WERI-Rb-1 (cell line): Measurements from ENCODE around the gene SRMS.

Source experiments
- DNase-seq: peaks from one replicate; pipeline ENCODE4 v3.0.0-alpha.2; 2020
- H3K27ac ChIP-seq: fragments of 250-450 bp; sonication (Bioruptor Pico); 2 replicates; pipeline ENCODE4 v1.5.1; 2020; ENCODE audit warnings: mild to moderate bottlenecking, moderate library complexity
- H3K27me3 ChIP-seq: fragments of 250-450 bp; sonication (Bioruptor Pico); 2 replicates; pipeline ENCODE4 v1.5.1; 2021; ENCODE audit warnings: mild to moderate bottlenecking, low read depth, moderate library complexity; ENCODE audit not compliant: insufficient read depth, severe bottlenecking
- H3K36me3 ChIP-seq: fragments of 250-450 bp; sonication (Bioruptor Pico); 2 replicates; pipeline ENCODE4 v1.5.1; 2020; ENCODE audit warnings: mild to moderate bottlenecking, moderate library complexity
- H3K4me3 ChIP-seq: 2 replicates; pipeline ENCODE4 v1.5.1; 2011; ENCODE audit warnings: low read depth, mild to moderate bottlenecking, control low read depth, low read length
- H3K9me3 ChIP-seq: fragments of 250-450 bp; sonication (Bioruptor Pico); 2 replicates; pipeline ENCODE4 v1.5.1; 2021; ENCODE audit warnings: mild to moderate bottlenecking, moderate library complexity; ENCODE audit not compliant: severe bottlenecking
- TF ChIP-seq, protein P1 (sequence below): IDR thresholded peaks from 2 replicates; pipeline ENCODE4 v1.5.1; 2011; ENCODE audit warnings: low read depth, mild to moderate bottlenecking, control low read depth, inconsistent platforms, low read length

Gene SRMS

DNA sequence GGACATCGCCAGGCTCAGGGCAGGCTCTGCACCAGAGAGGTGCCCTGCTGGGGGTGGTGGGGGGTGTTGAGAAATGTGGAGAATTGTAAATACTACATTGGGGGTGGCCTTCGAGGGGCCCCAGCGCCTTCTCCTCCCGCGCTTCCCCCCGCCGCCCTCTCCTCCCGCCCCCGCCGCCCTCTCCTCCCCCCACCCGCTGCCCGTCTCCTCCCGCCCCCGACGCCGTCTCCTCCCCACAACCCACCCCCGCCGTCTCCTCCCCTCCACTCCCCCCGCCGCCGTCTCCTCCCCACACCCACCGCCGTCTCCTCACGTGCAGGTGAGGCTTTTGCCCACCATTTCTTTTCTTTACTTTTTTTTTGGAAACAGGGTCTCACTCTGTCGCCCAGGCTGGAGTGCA is 1.5 kb upstream of the SRMS start:
- TF ChIP-seq, protein P1, sequence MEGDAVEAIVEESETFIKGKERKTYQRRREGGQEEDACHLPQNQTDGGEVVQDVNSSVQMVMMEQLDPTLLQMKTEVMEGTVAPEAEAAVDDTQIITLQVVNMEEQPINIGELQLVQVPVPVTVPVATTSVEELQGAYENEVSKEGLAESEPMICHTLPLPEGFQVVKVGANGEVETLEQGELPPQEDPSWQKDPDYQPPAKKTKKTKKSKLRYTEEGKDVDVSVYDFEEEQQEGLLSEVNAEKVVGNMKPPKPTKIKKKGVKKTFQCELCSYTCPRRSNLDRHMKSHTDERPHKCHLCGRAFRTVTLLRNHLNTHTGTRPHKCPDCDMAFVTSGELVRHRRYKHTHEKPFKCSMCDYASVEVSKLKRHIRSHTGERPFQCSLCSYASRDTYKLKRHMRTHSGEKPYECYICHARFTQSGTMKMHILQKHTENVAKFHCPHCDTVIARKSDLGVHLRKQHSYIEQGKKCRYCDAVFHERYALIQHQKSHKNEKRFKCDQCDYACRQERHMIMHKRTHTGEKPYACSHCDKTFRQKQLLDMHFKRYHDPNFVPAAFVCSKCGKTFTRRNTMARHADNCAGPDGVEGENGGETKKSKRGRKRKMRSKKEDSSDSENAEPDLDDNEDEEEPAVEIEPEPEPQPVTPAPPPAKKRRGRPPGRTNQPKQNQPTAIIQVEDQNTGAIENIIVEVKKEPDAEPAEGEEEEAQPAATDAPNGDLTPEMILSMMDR: no peak
- Histone ChIP-seq H3K9me3 (no peaks in the 10 kb centered on the region), H3K36me3 (no peaks in the 10 kb centered on the region), H3K27me3 (no peaks in the 10 kb centered on the region), H3K27ac (no peak overlapping the region), H3K4me3 (no peak overlapping the region)
- no peak for DNase-seq

DNA sequence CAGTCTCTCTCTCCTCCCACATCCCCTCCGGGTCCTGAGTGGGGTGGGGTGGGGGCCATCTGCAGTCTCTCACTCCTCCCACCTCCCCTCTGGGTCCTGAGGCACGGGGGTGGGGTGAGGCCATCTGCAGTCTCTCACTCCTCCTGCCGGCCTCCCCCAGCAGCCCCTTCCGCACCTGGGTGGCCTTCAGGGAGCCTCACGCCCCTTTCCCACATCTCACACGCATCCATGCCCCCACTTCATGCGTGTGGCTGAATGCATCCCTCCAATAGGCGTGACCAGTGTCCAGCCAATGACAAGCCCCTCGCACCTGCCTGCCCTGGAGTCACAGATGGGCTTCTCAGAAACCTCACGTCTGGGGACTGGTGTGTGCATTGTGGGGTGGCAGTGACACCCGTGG is 993 bp upstream of the SRMS start:
- Histone ChIP-seq H3K4me3 (no peak overlapping the region), H3K27me3 (no peaks in the 10 kb centered on the region), H3K36me3 (no peaks in the 10 kb centered on the region), H3K27ac (no peak overlapping the region), H3K9me3 (no peaks in the 10 kb centered on the region)
- TF ChIP-seq, protein P1: no peak
- peak; percentile 24 for DNase-seq

DNA sequence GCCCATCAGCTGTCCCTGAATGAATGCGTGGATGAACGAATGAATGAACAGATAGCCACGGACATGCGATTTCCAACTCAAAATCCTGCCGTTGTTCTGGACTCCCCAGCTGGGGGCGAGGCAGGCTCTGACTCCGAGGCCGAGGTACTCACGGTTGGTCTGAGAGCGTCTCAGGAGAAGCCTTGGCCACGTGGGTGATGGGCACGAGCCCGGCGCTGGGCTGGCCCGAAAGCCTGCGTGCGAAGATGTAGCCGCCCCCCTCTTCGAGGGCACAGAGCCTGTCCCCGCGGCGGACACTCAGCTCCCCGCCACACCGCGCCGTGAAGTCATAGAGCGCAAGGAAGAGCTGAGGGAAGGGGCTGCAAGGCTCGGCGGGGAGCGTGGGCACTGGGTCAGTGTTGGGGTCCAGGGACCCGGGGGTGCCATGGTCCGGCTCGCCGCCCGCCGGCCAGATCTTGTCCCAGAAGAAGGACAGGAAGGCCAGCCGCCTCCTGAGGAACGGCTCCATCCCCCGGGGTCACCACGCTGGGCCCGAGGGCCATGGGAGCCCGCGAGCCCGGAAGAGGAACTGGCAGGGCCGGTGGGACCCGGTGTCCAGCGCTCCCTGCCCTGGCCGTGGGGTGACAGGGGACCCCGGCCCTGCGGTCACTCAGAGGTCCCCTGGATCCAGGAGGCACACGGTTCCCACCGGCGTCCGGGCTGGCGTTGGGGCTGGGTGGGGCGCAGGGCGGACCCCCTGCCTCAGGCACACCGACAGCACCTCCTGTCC is 409 bp downstream of the SRMS start:
- H3K27ac ChIP-seq: no peak overlapping the region; the same call in 1 of the 2 replicates
- H3K9me3 ChIP-seq: no peaks in the 10 kb centered on the region
- DNase-seq: no peak
- no peaks in the 10 kb centered on the region for H3K36me3 ChIP-seq
- H3K27me3 ChIP-seq: no peaks in the 10 kb centered on the region
- TF ChIP-seq, protein P1: no peak
- no peak overlapping the region for H3K4me3 ChIP-seq

DNA sequence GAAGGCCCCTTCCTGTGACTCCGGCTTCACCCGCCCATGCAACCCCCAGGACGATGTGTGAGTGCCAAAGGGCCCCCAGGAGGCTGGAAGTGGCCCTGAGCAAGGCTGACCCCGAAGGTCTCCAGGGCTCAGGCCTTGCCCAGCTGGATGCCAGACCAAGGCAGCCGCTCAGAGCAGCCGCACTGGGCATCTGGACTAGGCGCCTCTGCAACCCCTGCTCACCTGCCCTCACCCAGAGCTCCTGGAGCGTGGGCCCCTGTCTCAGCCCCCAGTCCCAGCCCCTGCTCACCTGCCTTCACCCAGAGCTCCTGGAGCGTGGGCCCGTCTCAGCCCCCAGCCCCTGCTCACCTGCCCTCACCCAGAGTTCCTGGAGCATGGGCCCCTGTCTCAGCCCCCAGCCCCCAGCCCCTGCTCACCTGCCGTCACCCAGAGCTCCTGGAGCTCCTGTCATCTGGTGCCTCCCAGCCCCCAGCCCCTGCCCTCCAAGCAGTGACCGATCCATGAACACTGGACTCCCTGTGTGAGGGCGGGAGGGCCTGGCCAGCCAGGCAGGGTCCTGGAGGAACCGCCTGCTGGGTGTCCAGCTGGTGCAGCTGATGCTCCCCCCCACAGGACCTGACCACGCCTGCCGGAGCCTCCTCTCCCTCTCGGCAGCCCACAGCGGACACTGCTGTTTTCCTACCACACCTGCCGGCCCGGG is 1.1 kb downstream of the SRMS start:
- TF ChIP-seq, protein P1: no peak
- H3K4me3 ChIP-seq: no peak overlapping the region
- no peaks in the 10 kb centered on the region for H3K36me3 ChIP-seq
- peak overlapping the region; percentile 29; the same call in 1 of the 2 replicates for H3K27ac ChIP-seq
- H3K27me3 ChIP-seq: no peaks in the 10 kb centered on the region
- H3K9me3 ChIP-seq: no peaks in the 10 kb centered on the region
- peak; percentile 74 for DNase-seq

DNA sequence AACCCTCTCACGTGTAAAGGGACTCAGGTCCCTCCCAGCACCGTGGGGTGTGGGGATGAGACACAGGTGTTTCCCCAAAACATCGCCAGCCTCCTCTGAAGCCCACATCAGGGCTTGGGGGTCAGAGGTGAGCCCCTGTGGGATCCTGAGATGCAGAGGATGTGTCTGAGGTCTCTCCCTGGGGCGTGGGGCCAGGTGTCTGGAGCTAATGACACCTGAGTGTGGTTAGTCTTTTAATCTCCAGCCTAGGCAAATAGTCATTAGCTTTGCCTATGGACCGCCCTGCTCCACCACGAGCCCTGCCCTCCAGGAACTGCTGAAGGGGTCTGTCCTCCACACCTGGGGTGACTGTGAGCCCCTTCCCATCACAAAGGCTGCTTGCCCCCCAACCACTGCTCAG is 1.7 kb downstream of the SRMS start:
- Histone ChIP-seq H3K27me3 (no peaks in the 10 kb centered on the region), H3K36me3 (no peaks in the 10 kb centered on the region), H3K4me3 (no peak overlapping the region), H3K9me3 (no peaks in the 10 kb centered on the region), H3K27ac (peak overlapping the region; percentile 29; the same call in 1 of the 2 replicates)
- no peak for DNase-seq
- TF ChIP-seq, protein P1: no peak
